ENCODE measurements around the gene PKN2. TPM values are rescaled to one million over a fixed set of nuclear protein-coding genes. Genes with fewer than 3 reads are reported as not detected.
A peak's percentile ranks its signal among the peaks of the same experiment; 100 is the strongest.

PKN2 gene
- total RNA-seq, result 23.8 and 26.0 TPM in 2 replicates

- intact Hi-C loops (cut with micrococcal nuclease), result loop anchor here (1.0 to 5.0 kb wide), 10 partner anchors 9 to 1982 kb away; partner anchors contain the start of genes GBP2, GTF2B, HS2ST1 and LMO4
- peak within 1 kb of the TSS; percentile 100 for H3K4me3 Mint-ChIP-seq
- peak within 1 kb of the TSS; percentile 100 for H3K27ac Mint-ChIP-seq
- H3K4me1 Mint-ChIP-seq (ENCODE audit: low read depth), result peaks cover 35% of the 10 kb centered on the region
- peak; percentile 97 for DNase-seq (ENCODE audit: low spot score)
- H3K9me3 Mint-ChIP-seq, result no peaks in the 10 kb centered on the region
- H3K27me3 Mint-ChIP-seq (ENCODE audit: insufficient read depth), result peaks cover 5% of the 10 kb centered on the region
- H3K36me3 Mint-ChIP-seq (ENCODE audit: low read depth), result no peaks in the 10 kb centered on the region
Measured at GRCh38 chr1:88683541-88684481, at the start of gene PKN2. TSS of gene PKN2 (plus strand) at chr1:88684273. CDS start at chr1:88684581, 308 bp downstream.

GRCh38 chr1:88634538-88634937 is 49.5 kb upstream of the PKN2 start:
- DNase-seq (ENCODE audit: low spot score), result no peak
- H3K27me3 Mint-ChIP-seq (ENCODE audit: insufficient read depth), result peaks cover 4% of the 10 kb centered on the region
- H3K27ac Mint-ChIP-seq, result no peak overlapping the region
- H3K36me3 Mint-ChIP-seq (ENCODE audit: low read depth), result peaks cover 1% of the 10 kb centered on the region
- intact Hi-C loops (cut with micrococcal nuclease), result no loop called here
- H3K9me3 Mint-ChIP-seq, result peaks cover 26% of the 10 kb centered on the region
- no peak overlapping the region for H3K4me3 Mint-ChIP-seq
- no peaks in the 10 kb centered on the region for H3K4me1 Mint-ChIP-seq (ENCODE audit: low read depth)

- intact Hi-C loops (cut with micrococcal nuclease), result no loop called here
- Mint-ChIP-seq H3K9me3 (peaks cover 12% of the 10 kb centered on the region), H3K4me3 (no peak overlapping the region), H3K27ac (no peak overlapping the region), H3K27me3 (ENCODE audit: insufficient read depth) (peaks cover 12% of the 10 kb centered on the region), H3K4me1 (ENCODE audit: low read depth) (no peaks in the 10 kb centered on the region), H3K36me3 (ENCODE audit: low read depth) (no peaks in the 10 kb centered on the region)
- DNase-seq (ENCODE audit: low spot score), result no peak
Measured at GRCh38 chr1:88640060-88640459, 44.0 kb upstream of the PKN2 start.

GRCh38 chr1:88645886-88646285 is 38.2 kb upstream of the PKN2 start:
- no peak overlapping the region for H3K27ac Mint-ChIP-seq

GRCh38 chr1:88646476-88647248 is 37.4 kb upstream of the PKN2 start:
- DNase-seq (ENCODE audit: low spot score), result no peak
- Mint-ChIP-seq H3K4me1 (ENCODE audit: low read depth) (no peaks in the 10 kb centered on the region), H3K4me3 (no peak overlapping the region), H3K9me3 (no peaks in the 10 kb centered on the region), H3K27me3 (ENCODE audit: insufficient read depth) (peaks cover 15% of the 10 kb centered on the region), H3K36me3 (ENCODE audit: low read depth) (no peaks in the 10 kb centered on the region), H3K27ac (no peak overlapping the region)
- intact Hi-C loops (cut with micrococcal nuclease), result no loop called here

More at GRCh38 chr1:88645886-88646285, 38.2 kb upstream of the PKN2 start:
- Mint-ChIP-seq H3K4me1 (ENCODE audit: low read depth) (no peaks in the 10 kb centered on the region), H3K27me3 (ENCODE audit: insufficient read depth) (peaks cover 15% of the 10 kb centered on the region), H3K9me3 (no peaks in the 10 kb centered on the region), H3K4me3 (no peak overlapping the region), H3K36me3 (ENCODE audit: low read depth) (no peaks in the 10 kb centered on the region)
- DNase-seq (ENCODE audit: low spot score), result no peak
- intact Hi-C loops (cut with micrococcal nuclease), result no loop called here

- no peaks in the 10 kb centered on the region for H3K36me3 Mint-ChIP-seq (ENCODE audit: low read depth)
- no peaks in the 10 kb centered on the region for H3K4me1 Mint-ChIP-seq (ENCODE audit: low read depth)
- H3K27ac Mint-ChIP-seq, result no peak overlapping the region
- no peak for DNase-seq (ENCODE audit: low spot score)
- H3K4me3 Mint-ChIP-seq, result no peak overlapping the region
- intact Hi-C loops (cut with micrococcal nuclease), result no loop called here
- peaks cover 15% of the 10 kb centered on the region for H3K27me3 Mint-ChIP-seq (ENCODE audit: insufficient read depth)
- H3K9me3 Mint-ChIP-seq, result no peaks in the 10 kb centered on the region
Measured at GRCh38 chr1:88647249-88647645, 36.8 kb upstream of the PKN2 start.

- intact Hi-C loops (cut with micrococcal nuclease), result no loop called here
Measured at GRCh38 chr1:88647749-88648415, 36.2 kb upstream of the PKN2 start.

GRCh38 chr1:88648706-88649105 is 35.4 kb upstream of the PKN2 start:
- Mint-ChIP-seq H3K4me1 (ENCODE audit: low read depth) (no peaks in the 10 kb centered on the region), H3K4me3 (no peak overlapping the region), H3K9me3 (no peaks in the 10 kb centered on the region), H3K27ac (no peak overlapping the region), H3K27me3 (ENCODE audit: insufficient read depth) (peaks cover 10% of the 10 kb centered on the region), H3K36me3 (ENCODE audit: low read depth) (no peaks in the 10 kb centered on the region)
- DNase-seq (ENCODE audit: low spot score), result no peak
- intact Hi-C loops (cut with micrococcal nuclease), result no loop called here

More at GRCh38 chr1:88647749-88648415, 36.2 kb upstream of the PKN2 start:
- Mint-ChIP-seq H3K4me3 (no peak overlapping the region), H3K4me1 (ENCODE audit: low read depth) (no peaks in the 10 kb centered on the region), H3K9me3 (no peaks in the 10 kb centered on the region), H3K36me3 (ENCODE audit: low read depth) (no peaks in the 10 kb centered on the region), H3K27me3 (ENCODE audit: insufficient read depth) (peaks cover 15% of the 10 kb centered on the region), H3K27ac (no peak overlapping the region)
- no peak for DNase-seq (ENCODE audit: low spot score)

GRCh38 chr1:88649932-88650331 is 34.1 kb upstream of the PKN2 start:
- no peaks in the 10 kb centered on the region for H3K4me1 Mint-ChIP-seq (ENCODE audit: low read depth)
- no peaks in the 10 kb centered on the region for H3K9me3 Mint-ChIP-seq
- H3K27me3 Mint-ChIP-seq (ENCODE audit: insufficient read depth), result peaks cover 4% of the 10 kb centered on the region
- no peak overlapping the region for H3K27ac Mint-ChIP-seq
- no peak for DNase-seq (ENCODE audit: low spot score)
- H3K4me3 Mint-ChIP-seq, result no peak overlapping the region
- no peaks in the 10 kb centered on the region for H3K36me3 Mint-ChIP-seq (ENCODE audit: low read depth)
- intact Hi-C loops (cut with micrococcal nuclease), result no loop called here

- H3K9me3 Mint-ChIP-seq, result no peaks in the 10 kb centered on the region
- intact Hi-C loops (cut with micrococcal nuclease), result no loop called here
- peaks cover 4% of the 10 kb centered on the region for H3K27me3 Mint-ChIP-seq (ENCODE audit: insufficient read depth)
- no peak overlapping the region for H3K4me3 Mint-ChIP-seq
- no peak for DNase-seq (ENCODE audit: low spot score)
- no peaks in the 10 kb centered on the region for H3K36me3 Mint-ChIP-seq (ENCODE audit: low read depth)
- H3K27ac Mint-ChIP-seq, result no peak overlapping the region
- no peaks in the 10 kb centered on the region for H3K4me1 Mint-ChIP-seq (ENCODE audit: low read depth)
Measured at GRCh38 chr1:88650676-88651418, 33.2 kb upstream of the PKN2 start.

- peaks cover 9% of the 10 kb centered on the region for H3K4me1 Mint-ChIP-seq (ENCODE audit: low read depth)
- intact Hi-C loops (cut with micrococcal nuclease), result loop anchor here (1.0 to 2.0 kb wide), 2 partner anchors 30 to 222 kb away; partner anchors contain the start of gene PKN2
- DNase-seq (ENCODE audit: low spot score), result no peak
- no peaks in the 10 kb centered on the region for H3K36me3 Mint-ChIP-seq (ENCODE audit: low read depth)
- H3K4me3 Mint-ChIP-seq, result no peak overlapping the region
- H3K9me3 Mint-ChIP-seq, result no peaks in the 10 kb centered on the region
- no peak overlapping the region for H3K27ac Mint-ChIP-seq
- peaks cover 1% of the 10 kb centered on the region for H3K27me3 Mint-ChIP-seq (ENCODE audit: insufficient read depth)
Measured at GRCh38 chr1:88655140-88655539, 28.9 kb upstream of the PKN2 start.

- Mint-ChIP-seq H3K27me3 (ENCODE audit: insufficient read depth) (peaks cover 1% of the 10 kb centered on the region), H3K36me3 (ENCODE audit: low read depth) (no peaks in the 10 kb centered on the region), H3K9me3 (no peaks in the 10 kb centered on the region), H3K4me3 (no peak overlapping the region), H3K4me1 (ENCODE audit: low read depth) (peaks cover 15% of the 10 kb centered on the region), H3K27ac (no peak overlapping the region)
- intact Hi-C loops (cut with micrococcal nuclease), result loop anchor here (1.0 to 2.0 kb wide), 2 partner anchors 29 to 222 kb away; partner anchors contain the start of gene PKN2
- no peak for DNase-seq (ENCODE audit: low spot score)
Measured at GRCh38 chr1:88655685-88656299, 28.3 kb upstream of the PKN2 start.
